Stimulated activated CD4-positive, alpha-beta T cell treated with anti-CD3 and anti-CD28 coated beads, Interleukin-1b, Interleukin-23, amount 100 ng/mL, for 1 hour (primary cell): ENCODE data around the gene FBXO48.

ENCODE experiments used
- DNase-seq, 2 donors: peaks; one replicate each; pipeline ENCODE4 v3.0.0-alpha.2; 2020; ENCODE audit warnings: low read depth in 2 of 2

FBXO48 gene

GRCh38 chr2:68438455-68439303 lies 28.4 kb downstream of the FBXO48 start:
- DNase-seq = no peak

GRCh38 chr2:68436270-68436669 lies 30.8 kb downstream of the FBXO48 start:
- no peak for DNase-seq

- no peak for DNase-seq
These were observed 31.5 kb downstream of the FBXO48 start for GRCh38 chr2:68435615-68436014.

- no peak for DNase-seq
These were observed 32.1 kb downstream of the FBXO48 start for GRCh38 chr2:68434981-68435380.

GRCh38 chr2:68432696-68433658 lies 34.1 kb downstream of the FBXO48 start:
- no peak for DNase-seq

GRCh38 chr2:68431316-68431972 lies 35.6 kb downstream of the FBXO48 start:
- DNase-seq = no peak

- DNase-seq = no peak
These were observed 37.7 kb downstream of the FBXO48 start for GRCh38 chr2:68429311-68429826.

- no peak for DNase-seq
These were observed 38.3 kb downstream of the FBXO48 start for GRCh38 chr2:68428746-68429145.

GRCh38 chr2:68428126-68428525 lies 39.0 kb downstream of the FBXO48 start:
- DNase-seq = no peak

- no peak for DNase-seq
These were observed 40.1 kb downstream of the FBXO48 start for GRCh38 chr2:68426848-68427579.

GRCh38 chr2:68426446-68426845 lies 40.6 kb downstream of the FBXO48 start:
- no peak for DNase-seq

GRCh38 chr2:68425503-68425902 lies 41.6 kb downstream of the FBXO48 start:
- DNase-seq = no peak

GRCh38 chr2:68423966-68424650 lies 43.0 kb downstream of the FBXO48 start:
- no peak for DNase-seq

- no peak for DNase-seq
These were observed 46.7 kb downstream of the FBXO48 start for GRCh38 chr2:68420254-68420910.

GRCh38 chr2:68418855-68419254 lies 48.2 kb downstream of the FBXO48 start:
- no peak for DNase-seq

GRCh38 chr2:68418419-68418818 lies 48.7 kb downstream of the FBXO48 start:
- DNase-seq = no peak

- DNase-seq = no peak
These were observed 49.2 kb downstream of the FBXO48 start for GRCh38 chr2:68417926-68418325.

GRCh38 chr2:68416081-68416675 lies 50.9 kb downstream of the FBXO48 start:
- DNase-seq = no peak

- no peak for DNase-seq
These were observed 51.6 kb downstream of the FBXO48 start for GRCh38 chr2:68415521-68415920.

GRCh38 chr2:68414876-68415275 lies 52.2 kb downstream of the FBXO48 start:
- DNase-seq = no peak
